ENCODE measurements around the gene TENT4A. TPM values are rescaled to one million over a fixed set of nuclear protein-coding genes. Genes with fewer than 3 reads are reported as not detected.

Gene TENT4A
- total and polyA plus RNA-seq, 2 experiments from 2014 or later: 6.8 to 14.1 TPM

DNA sequence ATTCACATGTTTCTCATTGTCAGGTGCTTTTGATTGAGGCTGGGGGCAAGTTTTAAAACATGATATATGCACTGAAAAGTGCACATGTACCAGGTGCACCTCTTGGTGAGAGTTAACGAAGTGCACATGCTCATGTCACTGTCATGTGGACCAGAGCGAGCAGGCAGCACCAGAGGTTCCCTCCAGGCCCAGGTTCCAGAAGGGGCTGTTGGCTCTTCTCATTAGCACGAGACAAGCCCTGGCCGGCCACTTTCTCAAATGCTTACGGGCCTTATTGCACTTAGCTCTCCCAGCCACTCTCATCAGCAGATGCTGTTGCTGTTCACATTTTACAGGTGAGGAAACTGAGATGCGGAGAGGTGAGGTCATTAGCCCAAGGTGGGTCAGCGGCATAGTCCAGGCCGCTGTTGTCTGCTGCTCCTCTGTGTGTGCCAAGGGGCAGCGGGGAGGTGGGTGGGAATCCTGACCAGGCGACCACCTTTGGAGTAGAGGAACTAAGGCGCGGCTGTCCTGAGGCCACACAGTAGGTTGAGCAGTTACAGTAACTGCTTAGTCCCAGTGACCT is 27.4 kb downstream of the TENT4A start:
- no peaks in the 10 kb centered on the region for H3K27me3 ChIP-seq
- no peaks in the 10 kb centered on the region for H3K9me3 ChIP-seq (ENCODE audit: low read depth)
- no peak overlapping the region for H3K4me3 ChIP-seq
- H3K9me2 ChIP-seq (replicated peaks; ENCODE audit: insufficient read depth): no peaks in the 10 kb centered on the region
- peaks cover 52% of the 10 kb centered on the region for H3K79me2 ChIP-seq
- H4K20me1 ChIP-seq (ENCODE audit: insufficient read depth, poor library complexity, severe bottlenecking): peaks cover 16% of the 10 kb centered on the region
- DNase-seq (ENCODE audit: low spot score): no peak
- WGBS (ENCODE audit: low lambda C conversion rate, missing lambda C conversion rate): 94% methylated on average over 12 of the region's 12 CpGs
- H3K4me1 ChIP-seq (ENCODE audit: insufficient read depth): no peaks in the 10 kb centered on the region
- TF ChIP-seq EZH2 (IDR thresholded peaks at IDR 0.05; ENCODE audit: borderline replicate concordance): no peak
- TF ChIP-seq EZH2phosphoT487 (IDR thresholded peaks at IDR 0.05; ENCODE audit: low read depth, severe bottlenecking, unreplicated experiment): no peak
- no peak for TF ChIP-seq CTCF (IDR thresholded peaks at IDR 0.05; ENCODE audit: poor library complexity)
- no peak overlapping the region for H3K4me2 ChIP-seq
- H3K36me3 ChIP-seq (replicated peaks; ENCODE audit: insufficient read depth, low read depth): no peaks in the 10 kb centered on the region
- no peak overlapping the region for H3K27ac ChIP-seq
- H2AFZ ChIP-seq: no peak overlapping the region

GRCh38 chr5:6742081-6742758 is 29.0 kb downstream of the TENT4A start:
- Histone ChIP-seq H3K79me2 (peaks cover 52% of the 10 kb centered on the region), H3K9me2 (replicated peaks; ENCODE audit: insufficient read depth) (no peaks in the 10 kb centered on the region), H3K36me3 (replicated peaks; ENCODE audit: insufficient read depth, low read depth) (no peaks in the 10 kb centered on the region), H3K9me3 (ENCODE audit: low read depth) (no peaks in the 10 kb centered on the region), H3K4me1 (ENCODE audit: insufficient read depth) (no peaks in the 10 kb centered on the region), H4K20me1 (ENCODE audit: insufficient read depth, poor library complexity, severe bottlenecking) (peaks cover 2% of the 10 kb centered on the region), H3K4me2 (no peak overlapping the region), H2AFZ (no peak overlapping the region), H3K27me3 (no peaks in the 10 kb centered on the region), H3K4me3 (no peak overlapping the region), H3K27ac (no peak overlapping the region)
- no peak for DNase-seq (ENCODE audit: low spot score)
- TF ChIP-seq EZH2 (IDR thresholded peaks at IDR 0.05; ENCODE audit: borderline replicate concordance) (no peak), EZH2phosphoT487 (IDR thresholded peaks at IDR 0.05; ENCODE audit: low read depth, severe bottlenecking, unreplicated experiment) (no peak), CTCF (IDR thresholded peaks at IDR 0.05; ENCODE audit: poor library complexity) (no peak)
- WGBS (ENCODE audit: low lambda C conversion rate, missing lambda C conversion rate): 93% methylated on average over 13 of the region's 13 CpGs

- H3K36me3 ChIP-seq (replicated peaks; ENCODE audit: insufficient read depth, low read depth): no peaks in the 10 kb centered on the region
These were observed 29.9 kb downstream of the TENT4A start for GRCh38 chr5:6743161-6743560.

More at GRCh38 chr5:6743161-6743560, 29.9 kb downstream of the TENT4A start:
- no peaks in the 10 kb centered on the region for H3K4me1 ChIP-seq (ENCODE audit: insufficient read depth)
- DNase-seq (ENCODE audit: low spot score): no peak
- H3K27me3 ChIP-seq: no peaks in the 10 kb centered on the region
- H3K27ac ChIP-seq: no peak overlapping the region
- TF ChIP-seq EZH2 (IDR thresholded peaks at IDR 0.05; ENCODE audit: borderline replicate concordance): no peak
- TF ChIP-seq CTCF (IDR thresholded peaks at IDR 0.05; ENCODE audit: poor library complexity): no peak
- TF ChIP-seq EZH2phosphoT487 (IDR thresholded peaks at IDR 0.05; ENCODE audit: low read depth, severe bottlenecking, unreplicated experiment): no peak
- H3K4me3 ChIP-seq: no peak overlapping the region
- H3K9me2 ChIP-seq (replicated peaks; ENCODE audit: insufficient read depth): no peaks in the 10 kb centered on the region
- H4K20me1 ChIP-seq (ENCODE audit: insufficient read depth, poor library complexity, severe bottlenecking): peaks cover 4% of the 10 kb centered on the region
- peaks cover 52% of the 10 kb centered on the region for H3K79me2 ChIP-seq
- no peaks in the 10 kb centered on the region for H3K9me3 ChIP-seq (ENCODE audit: low read depth)
- H2AFZ ChIP-seq: no peak overlapping the region
- 89% methylated on average over 10 of the region's 10 CpGs for WGBS (ENCODE audit: low lambda C conversion rate, missing lambda C conversion rate)
- H3K4me2 ChIP-seq: no peak overlapping the region

Data from hepatocyte (in vitro differentiated cells).